Vagina (tissue), 2 donors: Measurements from ENCODE around the gene ZNF622. TPM values are rescaled to one million over a fixed set of nuclear protein-coding genes. Genes with fewer than 3 reads are reported as not detected.

Experiments
- DNase-seq, 2 donors: peaks; one replicate each; pipeline ENCODE4 v3.0.0-alpha.2; 2017; ENCODE audit errors: extremely low spot score in 2 of 2
- H3K27ac ChIP-seq: fragments of 200-600 bp; sonication (generic); one replicate; pipeline ENCODE4 v1.5.1; 2019
- H3K27me3 ChIP-seq: fragments of 200-600 bp; sonication (generic); one replicate; pipeline ENCODE4 v1.5.1; 2019
- H3K36me3 ChIP-seq, 2 donors: fragments of 200-600 bp; sonication (generic); one replicate each; pipeline ENCODE4 v1.5.1; 2017 to 2019
- H3K4me1 ChIP-seq: fragments of 200-600 bp; sonication (generic); one replicate; pipeline ENCODE4 v1.5.1; 2019
- H3K4me3 ChIP-seq, 2 donors: fragments of 200-600 bp; sonication (generic); 1 replicate in 1 of 2; 2 replicates in 1 of 2; pipeline ENCODE4 v1.5.1; 2016 to 2019
- H3K9me3 ChIP-seq: fragments of 200-600 bp; sonication (generic); one replicate; pipeline ENCODE4 v1.5.1; 2019
- POLR2A ChIP-seq, 2 donors: fragments of 450-650 bp; IDR thresholded peaks; one replicate each; pipeline ENCODE4 v1.6.1; 2017; ENCODE audit warnings: antibody characterized with exemption in 2 of 2, mild to moderate bottlenecking in 2 of 2, moderate library complexity in 2 of 2
- POLR2AphosphoS5 ChIP-seq, 2 donors: sonication (generic); formaldehyde crosslinking; IDR thresholded peaks; one replicate each; pipeline ENCODE4 v1.9.0; 2017; ENCODE audit warnings: antibody characterized with exemption in 2 of 2, mild to moderate bottlenecking in 2 of 2, low read depth in 1 of 2; ENCODE audit not compliant: insufficient read depth in 1 of 2
- intact Hi-C: fragments of 100-400 bp; cut with DNase I; formaldehyde crosslinking; loops from one replicate; pipeline ENCODE4 v1.15.1; 2023
- total RNA-seq: library from RNA; depleted of rRNA; stranded (reverse); fragments of >200 nt; gene quantifications from one replicate; pipeline ENCODE4 v1.2.3, GENCODE V29; 2016
- TF ChIP-seq, protein P1 (sequence below), 3 experiments: fragments of 450-650 bp in 2 of 3; fragments of 200-600 bp in 1 of 3; sonication (generic) in 1 of 3; IDR thresholded peaks; one replicate each; pipeline ENCODE4 v1.5.1; 2017 to 2019; ENCODE audit warnings: antibody characterized with exemption in 3 of 3, mild to moderate bottlenecking in 2 of 3, moderate library complexity in 2 of 3

Gene ZNF622
- total RNA-seq, 1 donor from 2014 or later = 19.4 TPM

DNA sequence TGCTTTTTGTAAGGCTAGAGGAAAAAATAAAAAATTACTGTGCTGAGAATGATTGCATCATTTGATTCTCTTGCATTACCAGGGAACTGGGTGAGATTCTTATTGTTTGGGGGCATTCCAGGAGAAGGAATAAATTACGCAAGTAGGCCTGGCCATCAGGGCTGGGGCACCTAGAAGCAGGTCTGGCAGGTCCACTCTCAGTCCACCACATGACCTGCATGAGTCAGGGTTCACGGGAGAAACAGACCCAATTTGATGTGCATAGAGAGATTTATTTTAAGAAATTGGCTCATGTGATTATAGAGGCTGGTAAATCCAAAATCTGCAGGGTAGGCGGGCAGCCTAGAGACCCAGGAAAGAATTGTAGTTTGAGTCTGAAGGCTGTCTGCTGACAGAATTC is 59.6 kb downstream of the ZNF622 start:
- intact Hi-C loops = no loop called here
- no peak overlapping the region for H3K27ac ChIP-seq
- TF ChIP-seq POLR2AphosphoS5 (IDR thresholded peaks at IDR 0.05; ENCODE audit: insufficient read depth in 1 of 2, low read depth in 1 of 2) (no peak), POLR2A (IDR thresholded peaks at IDR 0.05) (no peak)
- TF ChIP-seq, protein P1, sequence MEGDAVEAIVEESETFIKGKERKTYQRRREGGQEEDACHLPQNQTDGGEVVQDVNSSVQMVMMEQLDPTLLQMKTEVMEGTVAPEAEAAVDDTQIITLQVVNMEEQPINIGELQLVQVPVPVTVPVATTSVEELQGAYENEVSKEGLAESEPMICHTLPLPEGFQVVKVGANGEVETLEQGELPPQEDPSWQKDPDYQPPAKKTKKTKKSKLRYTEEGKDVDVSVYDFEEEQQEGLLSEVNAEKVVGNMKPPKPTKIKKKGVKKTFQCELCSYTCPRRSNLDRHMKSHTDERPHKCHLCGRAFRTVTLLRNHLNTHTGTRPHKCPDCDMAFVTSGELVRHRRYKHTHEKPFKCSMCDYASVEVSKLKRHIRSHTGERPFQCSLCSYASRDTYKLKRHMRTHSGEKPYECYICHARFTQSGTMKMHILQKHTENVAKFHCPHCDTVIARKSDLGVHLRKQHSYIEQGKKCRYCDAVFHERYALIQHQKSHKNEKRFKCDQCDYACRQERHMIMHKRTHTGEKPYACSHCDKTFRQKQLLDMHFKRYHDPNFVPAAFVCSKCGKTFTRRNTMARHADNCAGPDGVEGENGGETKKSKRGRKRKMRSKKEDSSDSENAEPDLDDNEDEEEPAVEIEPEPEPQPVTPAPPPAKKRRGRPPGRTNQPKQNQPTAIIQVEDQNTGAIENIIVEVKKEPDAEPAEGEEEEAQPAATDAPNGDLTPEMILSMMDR (IDR thresholded peaks at IDR 0.05) = no peak
- DNase-seq = no peak
- no peaks in the 10 kb centered on the region for H3K27me3 ChIP-seq
- no peaks in the 10 kb centered on the region for H3K36me3 ChIP-seq
- H3K4me1 ChIP-seq = no peaks in the 10 kb centered on the region
- no peaks in the 10 kb centered on the region for H3K9me3 ChIP-seq
- no peak overlapping the region for H3K4me3 ChIP-seq

Other genes starting within 250 kb of the ZNF622 start
- 27.7 TPM for gene RETREG1, start 151.2 kb upstream of the ZNF622 start, total RNA-seq